Thoracic aorta endothelial cell (primary cell): ENCODE measurements around the gene PDF. TPM values are rescaled to one million over a fixed set of nuclear protein-coding genes. Genes with fewer than 3 reads are reported as not detected.

Source experiments
- total RNA-seq: library from RNA; depleted of rRNA; stranded (reverse); fragments of >200 nt; gene quantifications from 2 replicates; pipeline ENCODE4 v1.2.3, GENCODE V29; 2012

Gene PDF
- total RNA-seq: 8.5 and 11.7 TPM in 2 replicates

GRCh38 chr16:69330286-69331109 is at the start of gene PDF:
PDF (minus strand) TSS chr16:69330588; CDS start chr16:69330570, 18 bp downstream.

GRCh38 chr16:69351309-69352027 is 21.1 kb upstream of the PDF start, which contains the start of gene TMED6:
TMED6 (minus strand) TSS chr16:69351786; CDS start chr16:69351753, 33 bp downstream.

GRCh38 chr16:69339289-69340094 is 9.1 kb upstream of the PDF start, which contains the start of the genes COG8 and NIP7:
COG8 (minus strand) TSS chr16:69339564; CDS start chr16:69339552, 12 bp downstream.
NIP7 (plus strand) TSS chr16:69339772; CDS start chr16:69339830, 58 bp downstream.

GRCh38 chr16:69310653-69311532 is 19.5 kb downstream of the PDF start, which contains the start of gene VPS4A:
VPS4A (plus strand) TSS chr16:69311350; CDS start chr16:69311512, 162 bp downstream.

Other genes starting within 250 kb of the PDF start
- gene HAS3, start 224.9 kb downstream of the PDF start, total RNA-seq: 0.40 and 1.2 TPM in 2 replicates
- 88.7 and 129 TPM in 2 replicates for gene CHTF8, start 198.0 kb downstream of the PDF start, total RNA-seq
- gene UTP4, start 197.9 kb downstream of the PDF start, total RNA-seq: 32.6 and 38.1 TPM in 2 replicates
- 90.4 and 101 TPM in 2 replicates for gene SNTB2, start 143.4 kb downstream of the PDF start, total RNA-seq
- 37.9 and 41.4 TPM in 2 replicates for gene VPS4A, start 19.2 kb downstream of the PDF start, total RNA-seq
- 24.7 and 36.8 TPM in 2 replicates for gene COG8, start 9.0 kb upstream of the PDF start, total RNA-seq
- gene NIP7, start 9.2 kb upstream of the PDF start, total RNA-seq: 42.5 and 50.3 TPM in 2 replicates
- gene TMED6, start 21.2 kb upstream of the PDF start, total RNA-seq: 0.13 and 0.14 TPM in 2 replicates
- 19.7 and 23.3 TPM in 2 replicates for gene TERF2, start 55.4 kb upstream of the PDF start, total RNA-seq
- gene CYB5B, start 94.0 kb upstream of the PDF start, total RNA-seq: 138 and 173 TPM in 2 replicates
- gene NFAT5, start 235.4 kb upstream of the PDF start, total RNA-seq: 49.0 and 56.0 TPM in 2 replicates